ENCODE measurements around the gene SUCNR1. TPM values are rescaled to one million over a fixed set of nuclear protein-coding genes. Genes with fewer than 3 reads are reported as not detected.
A peak's percentile ranks its signal among the peaks of the same experiment; 100 is the strongest.

SUCNR1 gene
- total RNA-seq, 2 donors from 2014 or later = 0.26 to 0.33 TPM

- Histone ChIP-seq H3K4me3 (no peak overlapping the region), H3K4me1 (peaks cover 13% of the 10 kb centered on the region), H3K27me3 (no peaks in the 10 kb centered on the region), H3K9me3 (no peaks in the 10 kb centered on the region), H3K27ac (no peak overlapping the region), H3K36me3 (replicated peaks in 1 of 2; ENCODE audit: insufficient read depth in 1 of 2, low read depth in 2 of 2) (no peaks in the 10 kb centered on the region)
- ATAC-seq = peak; percentile 84
- intact Hi-C loops (cut with DNase I) = no loop called here
- TF ChIP-seq, protein P1, sequence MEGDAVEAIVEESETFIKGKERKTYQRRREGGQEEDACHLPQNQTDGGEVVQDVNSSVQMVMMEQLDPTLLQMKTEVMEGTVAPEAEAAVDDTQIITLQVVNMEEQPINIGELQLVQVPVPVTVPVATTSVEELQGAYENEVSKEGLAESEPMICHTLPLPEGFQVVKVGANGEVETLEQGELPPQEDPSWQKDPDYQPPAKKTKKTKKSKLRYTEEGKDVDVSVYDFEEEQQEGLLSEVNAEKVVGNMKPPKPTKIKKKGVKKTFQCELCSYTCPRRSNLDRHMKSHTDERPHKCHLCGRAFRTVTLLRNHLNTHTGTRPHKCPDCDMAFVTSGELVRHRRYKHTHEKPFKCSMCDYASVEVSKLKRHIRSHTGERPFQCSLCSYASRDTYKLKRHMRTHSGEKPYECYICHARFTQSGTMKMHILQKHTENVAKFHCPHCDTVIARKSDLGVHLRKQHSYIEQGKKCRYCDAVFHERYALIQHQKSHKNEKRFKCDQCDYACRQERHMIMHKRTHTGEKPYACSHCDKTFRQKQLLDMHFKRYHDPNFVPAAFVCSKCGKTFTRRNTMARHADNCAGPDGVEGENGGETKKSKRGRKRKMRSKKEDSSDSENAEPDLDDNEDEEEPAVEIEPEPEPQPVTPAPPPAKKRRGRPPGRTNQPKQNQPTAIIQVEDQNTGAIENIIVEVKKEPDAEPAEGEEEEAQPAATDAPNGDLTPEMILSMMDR (IDR thresholded peaks at IDR 0.05) = peak; percentile 41 to 94 (median 85)
- no peak for TF ChIP-seq POLR2A (IDR thresholded peaks at IDR 0.05)
- WGBS, 2 donors = 48 to 50% methylated on average over 19 of the region's 19 CpGs
- DNase-seq = peak; percentile 62 to 79 (median 75)
These were observed 34.7 kb upstream of the SUCNR1 start for GRCh38 chr3:151838574-151839312.

DNA sequence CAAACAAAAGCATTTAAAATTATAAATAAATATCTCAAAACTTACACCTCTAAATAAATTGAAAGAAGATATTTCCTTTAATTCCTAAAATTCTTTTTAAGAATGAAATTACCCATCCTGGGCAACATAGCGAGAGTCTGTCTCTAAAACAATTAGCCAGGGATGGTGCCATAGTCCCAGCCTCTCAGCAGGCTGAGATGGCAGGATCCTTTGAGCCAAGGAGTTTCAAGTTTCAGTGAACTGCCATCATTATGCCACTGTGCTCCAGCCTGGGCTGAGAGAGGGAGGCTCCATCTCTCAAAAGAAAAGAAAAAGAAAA, 34.2 kb upstream of the SUCNR1 start:
- no peaks in the 10 kb centered on the region for H3K36me3 ChIP-seq (replicated peaks in 1 of 2; ENCODE audit: insufficient read depth in 1 of 2, low read depth in 2 of 2)
- H3K27ac ChIP-seq = no peak overlapping the region
- no peak for TF ChIP-seq POLR2A (IDR thresholded peaks at IDR 0.05)
- TF ChIP-seq, protein P1 (IDR thresholded peaks at IDR 0.05) = no peak
- WGBS, 2 donors = 66 to 79% methylated on average over 1 of the region's 1 CpG
- ATAC-seq = no peak
- H3K4me1 ChIP-seq = peaks cover 13% of the 10 kb centered on the region
- no peaks in the 10 kb centered on the region for H3K9me3 ChIP-seq
- H3K4me3 ChIP-seq = no peak overlapping the region
- DNase-seq = no peak
- intact Hi-C loops (cut with DNase I) = no loop called here
- no peaks in the 10 kb centered on the region for H3K27me3 ChIP-seq

- H3K4me3 ChIP-seq = no peak overlapping the region
- no peak for TF ChIP-seq POLR2A (IDR thresholded peaks at IDR 0.05)
- TF ChIP-seq, protein P1 (IDR thresholded peaks at IDR 0.05) = no peak
- DNase-seq = no peak
- H3K27me3 ChIP-seq = no peaks in the 10 kb centered on the region
- no peak overlapping the region for H3K27ac ChIP-seq
- no peaks in the 10 kb centered on the region for H3K9me3 ChIP-seq
- 80 to 82% methylated on average over 6 of the region's 6 CpGs for WGBS, 2 donors
- H3K4me1 ChIP-seq = peaks cover 14% of the 10 kb centered on the region
- H3K36me3 ChIP-seq (replicated peaks in 1 of 2; ENCODE audit: insufficient read depth in 1 of 2, low read depth in 2 of 2) = no peaks in the 10 kb centered on the region
- ATAC-seq = no peak
- intact Hi-C loops (cut with DNase I) = loop anchor here (10.0 kb wide), 1 partner anchor 397 kb away; no protein-coding TSS in a partner anchor
These were observed 31.6 kb upstream of the SUCNR1 start for GRCh38 chr3:151841801-151842200.

- Histone ChIP-seq H3K4me3 (no peak overlapping the region), H3K27me3 (no peaks in the 10 kb centered on the region), H3K36me3 (replicated peaks in 1 of 2; ENCODE audit: insufficient read depth in 1 of 2, low read depth in 2 of 2) (no peaks in the 10 kb centered on the region), H3K27ac (no peak overlapping the region), H3K4me1 (peaks cover 6% of the 10 kb centered on the region), H3K9me3 (no peaks in the 10 kb centered on the region)
- DNase-seq (no peak), ATAC-seq (no peak)
- intact Hi-C loops (cut with DNase I) = loop anchor here (10.0 kb wide), 1 partner anchor 398 kb away; no protein-coding TSS in a partner anchor
- WGBS, 2 donors = 14% methylated on average over 1 of the region's 1 CpG
- TF ChIP-seq, protein P1 (IDR thresholded peaks at IDR 0.05) = no peak
- no peak for TF ChIP-seq POLR2A (IDR thresholded peaks at IDR 0.05)
These were observed 30.2 kb upstream of the SUCNR1 start for GRCh38 chr3:151843275-151843674.
